ENCODE data around the gene MAML2. TPM values are rescaled to one million over a fixed set of nuclear protein-coding genes. Genes with fewer than 3 reads are reported as not detected.

MAML2 gene
- total RNA-seq, 6 experiments from 2014 or later: 24.9 to 30.8 (median 28.3) TPM

GRCh38 chr11:95926726-95927125, 416.3 kb downstream of the MAML2 start:
- no peak overlapping the region for H3K27ac Mint-ChIP-seq
- H3K9me3 Mint-ChIP-seq: peaks cover 10% of the 10 kb centered on the region
- DNase-seq: no peak
- H3K27me3 Mint-ChIP-seq (ENCODE audit: insufficient read depth): peaks cover 1% of the 10 kb centered on the region; the same call in 1 of the 2 replicates
- peaks cover 23% of the 10 kb centered on the region for H3K4me1 Mint-ChIP-seq (ENCODE audit: low read depth)
- TF ChIP-seq, protein P1, sequence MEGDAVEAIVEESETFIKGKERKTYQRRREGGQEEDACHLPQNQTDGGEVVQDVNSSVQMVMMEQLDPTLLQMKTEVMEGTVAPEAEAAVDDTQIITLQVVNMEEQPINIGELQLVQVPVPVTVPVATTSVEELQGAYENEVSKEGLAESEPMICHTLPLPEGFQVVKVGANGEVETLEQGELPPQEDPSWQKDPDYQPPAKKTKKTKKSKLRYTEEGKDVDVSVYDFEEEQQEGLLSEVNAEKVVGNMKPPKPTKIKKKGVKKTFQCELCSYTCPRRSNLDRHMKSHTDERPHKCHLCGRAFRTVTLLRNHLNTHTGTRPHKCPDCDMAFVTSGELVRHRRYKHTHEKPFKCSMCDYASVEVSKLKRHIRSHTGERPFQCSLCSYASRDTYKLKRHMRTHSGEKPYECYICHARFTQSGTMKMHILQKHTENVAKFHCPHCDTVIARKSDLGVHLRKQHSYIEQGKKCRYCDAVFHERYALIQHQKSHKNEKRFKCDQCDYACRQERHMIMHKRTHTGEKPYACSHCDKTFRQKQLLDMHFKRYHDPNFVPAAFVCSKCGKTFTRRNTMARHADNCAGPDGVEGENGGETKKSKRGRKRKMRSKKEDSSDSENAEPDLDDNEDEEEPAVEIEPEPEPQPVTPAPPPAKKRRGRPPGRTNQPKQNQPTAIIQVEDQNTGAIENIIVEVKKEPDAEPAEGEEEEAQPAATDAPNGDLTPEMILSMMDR (IDR thresholded peaks at IDR 0.05): no peak
- peaks cover 18% of the 10 kb centered on the region for H3K36me3 Mint-ChIP-seq (ENCODE audit: low read depth)
- H3K4me3 Mint-ChIP-seq: no peak overlapping the region

Small RNA genes lying within 50 kb of the gene (microRNA-seq; reads per million reads assigned to microRNA genes)
- 2.3 reads per million for gene MIR1260B

Other genes starting within 250 kb of the MAML2 start
- 10 to 100 TPM; 14.0 to 18.2 (median 17.2) TPM for gene CCDC82, start 46.7 kb upstream of the MAML2 start, total RNA-seq (2021; fragmentation: NEBNext Ultra II Directional; extraction: Animal tissue kit (Norgen Biotek cat#: 25700))
- gene JRKL, start 46.8 kb upstream of the MAML2 start, total RNA-seq (2021; fragmentation: NEBNext Ultra II Directional; extraction: Animal tissue kit (Norgen Biotek cat#: 25700)): 10 to 100 TPM; 11.1 to 15.1 (median 13.5) TPM